Measurements from ENCODE around the gene ACD.

GRCh38 chr16:67663877-67664222 lies 3.8 kb upstream of the ACD start:
- TF ChIP-seq EZH2 (IDR thresholded peaks at IDR 0.05; ENCODE audit: low read depth) = no peak
- TF ChIP-seq, protein P1, sequence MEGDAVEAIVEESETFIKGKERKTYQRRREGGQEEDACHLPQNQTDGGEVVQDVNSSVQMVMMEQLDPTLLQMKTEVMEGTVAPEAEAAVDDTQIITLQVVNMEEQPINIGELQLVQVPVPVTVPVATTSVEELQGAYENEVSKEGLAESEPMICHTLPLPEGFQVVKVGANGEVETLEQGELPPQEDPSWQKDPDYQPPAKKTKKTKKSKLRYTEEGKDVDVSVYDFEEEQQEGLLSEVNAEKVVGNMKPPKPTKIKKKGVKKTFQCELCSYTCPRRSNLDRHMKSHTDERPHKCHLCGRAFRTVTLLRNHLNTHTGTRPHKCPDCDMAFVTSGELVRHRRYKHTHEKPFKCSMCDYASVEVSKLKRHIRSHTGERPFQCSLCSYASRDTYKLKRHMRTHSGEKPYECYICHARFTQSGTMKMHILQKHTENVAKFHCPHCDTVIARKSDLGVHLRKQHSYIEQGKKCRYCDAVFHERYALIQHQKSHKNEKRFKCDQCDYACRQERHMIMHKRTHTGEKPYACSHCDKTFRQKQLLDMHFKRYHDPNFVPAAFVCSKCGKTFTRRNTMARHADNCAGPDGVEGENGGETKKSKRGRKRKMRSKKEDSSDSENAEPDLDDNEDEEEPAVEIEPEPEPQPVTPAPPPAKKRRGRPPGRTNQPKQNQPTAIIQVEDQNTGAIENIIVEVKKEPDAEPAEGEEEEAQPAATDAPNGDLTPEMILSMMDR (conservative IDR thresholded peaks at IDR 0.05) = no peak

Measured in PC-9 (cell line).